Measurements from ENCODE around the gene SBK3.
"Not testable (repeated sequence)": the region's sequence is repeated elsewhere in the genome, so short reads cannot be mapped to it uniquely, and the experiment has no call there.

SBK3 gene

GRCh38 chr19:55539090-55539984 is 6.0 kb downstream of the SBK3 start:
- Mint-ChIP-seq H3K27me3 (ENCODE audit: low read depth) (no peaks in the 10 kb centered on the region), H3K4me3 (no peak overlapping the region), H3K36me3 (ENCODE audit: low read depth) (no peaks in the 10 kb centered on the region), H3K4me1 (ENCODE audit: low read depth) (no peaks in the 10 kb centered on the region), H3K27ac (no peak overlapping the region), H3K9me3 (no peaks in the 10 kb centered on the region)

- no peaks in the 10 kb centered on the region for H3K4me1 Mint-ChIP-seq (ENCODE audit: low read depth)
- no peaks in the 10 kb centered on the region for H3K27me3 Mint-ChIP-seq (ENCODE audit: low read depth)
- no peak overlapping the region for H3K4me3 Mint-ChIP-seq
- H3K36me3 Mint-ChIP-seq (ENCODE audit: low read depth) = no peaks in the 10 kb centered on the region
- no peak overlapping the region for H3K27ac Mint-ChIP-seq
- H3K9me3 Mint-ChIP-seq = no peaks in the 10 kb centered on the region
Observed at GRCh38 chr19:55538132-55538531, 7.2 kb downstream of the SBK3 start.

DNA sequence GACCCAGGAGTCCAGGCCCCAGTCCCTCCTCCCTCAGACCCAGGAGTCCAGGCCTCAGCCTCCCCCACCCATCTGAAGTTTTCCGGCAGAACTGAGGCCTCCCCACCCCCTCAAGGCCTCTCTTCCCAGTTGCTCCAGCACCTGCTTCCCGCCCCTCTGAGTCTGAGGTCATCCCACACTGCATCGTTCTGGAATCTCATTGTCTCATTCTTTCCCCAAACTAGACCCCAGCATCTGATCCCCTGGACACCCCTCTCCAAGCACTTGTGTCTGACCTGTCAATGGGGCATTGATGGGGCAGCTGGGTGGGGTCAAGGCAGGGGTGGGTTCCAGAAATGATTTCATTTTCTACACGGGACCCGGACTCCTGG is 7.6 kb downstream of the SBK3 start:
- Mint-ChIP-seq H3K27ac (no peak overlapping the region), H3K27me3 (ENCODE audit: low read depth) (no peaks in the 10 kb centered on the region), H3K4me3 (no peak overlapping the region), H3K36me3 (ENCODE audit: low read depth) (no peaks in the 10 kb centered on the region), H3K4me1 (ENCODE audit: low read depth) (no peaks in the 10 kb centered on the region), H3K9me3 (no peaks in the 10 kb centered on the region)

DNA sequence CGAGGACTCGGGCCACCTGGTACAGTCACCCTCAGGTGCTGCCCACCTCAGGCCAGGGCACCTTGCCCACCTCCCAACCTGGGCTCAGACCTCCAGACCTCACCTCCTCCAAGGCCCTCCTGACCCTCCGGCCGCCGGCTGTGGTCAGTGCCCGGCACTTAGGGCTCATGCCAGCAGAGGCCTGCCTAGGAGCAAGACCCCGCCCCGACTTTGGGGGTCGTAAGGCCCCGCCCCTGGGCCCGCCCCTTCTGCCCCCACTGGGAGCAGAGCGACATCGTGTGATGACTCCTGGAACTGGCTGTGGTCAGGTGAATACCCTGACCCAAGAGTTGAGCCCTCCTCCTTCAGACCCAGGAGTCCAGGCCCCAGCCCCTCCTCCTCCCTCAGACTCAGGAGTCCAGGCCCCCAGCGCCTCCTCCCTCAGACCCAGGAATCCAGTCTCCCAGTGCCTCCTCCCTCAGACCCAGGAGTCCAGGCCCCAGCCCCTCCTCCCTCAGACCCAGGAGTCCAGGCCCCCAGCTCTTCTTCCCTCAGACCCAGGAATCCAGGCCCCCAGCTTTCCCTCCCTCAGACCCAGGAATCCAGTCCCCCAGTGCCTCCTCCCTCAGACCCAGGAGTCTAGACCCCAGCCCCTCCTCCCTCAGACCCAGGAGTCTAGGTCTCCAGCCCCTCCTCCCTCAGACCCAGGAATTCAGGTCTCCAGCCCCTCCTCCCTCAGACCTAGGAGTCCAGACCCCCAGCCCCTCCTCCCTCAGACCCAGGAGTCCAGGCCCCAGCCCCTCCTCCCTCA is 8.2 kb downstream of the SBK3 start, which contains the start of gene SBK2:
Gene SBK2 (minus strand): TSS at position 183 of the 790 bp plus-strand sequence. CDS start 839 bp downstream, outside the sequence.
- no peaks in the 10 kb centered on the region for H3K36me3 Mint-ChIP-seq (ENCODE audit: low read depth)
- no peak within 1 kb of the TSS for H3K4me3 Mint-ChIP-seq
- no peaks in the 10 kb centered on the region for H3K27me3 Mint-ChIP-seq (ENCODE audit: low read depth)
- no peaks in the 10 kb centered on the region for H3K4me1 Mint-ChIP-seq (ENCODE audit: low read depth)
- no peaks in the 10 kb centered on the region for H3K9me3 Mint-ChIP-seq
- H3K27ac Mint-ChIP-seq = no peak within 1 kb of the TSS

- H3K27me3 Mint-ChIP-seq (ENCODE audit: low read depth) = no peaks in the 10 kb centered on the region
- H3K36me3 Mint-ChIP-seq (ENCODE audit: low read depth) = no peaks in the 10 kb centered on the region
- H3K9me3 Mint-ChIP-seq = no peaks in the 10 kb centered on the region
- no peak overlapping the region for H3K4me3 Mint-ChIP-seq
- no peak overlapping the region for H3K27ac Mint-ChIP-seq
- no peaks in the 10 kb centered on the region for H3K4me1 Mint-ChIP-seq (ENCODE audit: low read depth)
Observed at GRCh38 chr19:55536366-55536765, 9.0 kb downstream of the SBK3 start.

DNA sequence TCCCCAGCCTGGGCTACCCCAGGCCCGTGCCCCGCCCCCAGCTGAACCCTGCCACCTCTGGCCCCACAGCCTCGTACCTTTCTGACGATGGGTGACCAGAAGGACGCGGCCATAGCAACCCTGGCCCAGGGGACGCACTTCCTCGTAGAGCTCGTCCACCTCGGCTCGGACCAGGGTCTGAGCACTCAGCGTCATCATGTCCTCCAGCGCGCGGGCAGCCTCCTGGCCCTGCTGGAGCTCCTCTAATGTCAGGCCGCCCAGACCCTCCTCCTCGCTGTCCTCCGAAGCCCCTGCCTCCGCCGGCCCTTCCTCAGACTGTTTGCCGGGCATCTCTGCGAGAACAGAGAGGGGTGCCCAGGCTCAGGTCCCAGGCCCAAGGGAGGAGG is 9.4 kb downstream of the SBK3 start:
- H3K27ac Mint-ChIP-seq = no peak overlapping the region
- H3K9me3 Mint-ChIP-seq = no peaks in the 10 kb centered on the region
- no peaks in the 10 kb centered on the region for H3K27me3 Mint-ChIP-seq (ENCODE audit: low read depth)
- H3K4me1 Mint-ChIP-seq (ENCODE audit: low read depth) = no peaks in the 10 kb centered on the region
- H3K36me3 Mint-ChIP-seq (ENCODE audit: low read depth) = no peaks in the 10 kb centered on the region
- no peak overlapping the region for H3K4me3 Mint-ChIP-seq

DNA sequence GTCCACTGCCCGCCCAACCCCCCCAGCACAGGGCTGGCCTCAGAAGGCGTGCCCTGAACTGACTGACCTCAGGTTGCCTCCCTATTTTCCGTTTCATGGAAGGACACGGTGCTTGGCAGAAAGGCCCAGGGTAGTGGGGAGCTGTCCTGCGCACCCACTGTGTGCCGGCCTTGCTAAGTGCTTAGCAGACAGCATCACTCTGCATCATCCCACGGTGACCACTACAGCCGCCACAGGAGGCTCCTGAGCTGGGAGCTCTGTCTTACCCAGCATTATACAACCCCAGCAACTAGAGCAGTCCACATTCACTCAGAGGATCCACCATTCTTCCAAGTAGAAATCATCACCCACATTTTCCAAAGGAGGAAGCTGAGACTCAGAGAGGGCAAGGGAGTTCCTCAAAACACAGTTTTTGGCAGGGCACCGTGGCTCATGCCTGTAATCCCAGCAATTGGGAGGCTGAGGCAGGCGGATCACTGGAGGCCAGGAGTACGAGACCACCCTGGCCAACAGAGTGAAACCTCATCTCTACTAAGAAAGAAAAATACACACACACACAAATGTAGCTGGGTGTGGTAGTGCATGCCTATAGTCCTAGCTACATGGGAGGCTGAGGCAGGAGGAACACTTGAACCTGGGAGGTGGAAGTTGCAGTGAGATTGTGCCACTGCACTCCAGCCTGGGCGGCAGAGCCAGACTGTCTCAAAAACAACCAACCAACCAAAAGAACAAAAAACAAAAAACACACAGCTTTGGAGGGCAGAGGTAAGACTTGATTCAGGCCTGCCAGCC is 10.0 kb downstream of the SBK3 start:
- Mint-ChIP-seq H3K4me1 (ENCODE audit: low read depth) (no peaks in the 10 kb centered on the region), H3K27me3 (ENCODE audit: low read depth) (no peaks in the 10 kb centered on the region), H3K36me3 (ENCODE audit: low read depth) (no peaks in the 10 kb centered on the region), H3K27ac (no peak overlapping the region), H3K4me3 (no peak overlapping the region), H3K9me3 (no peaks in the 10 kb centered on the region)

DNA sequence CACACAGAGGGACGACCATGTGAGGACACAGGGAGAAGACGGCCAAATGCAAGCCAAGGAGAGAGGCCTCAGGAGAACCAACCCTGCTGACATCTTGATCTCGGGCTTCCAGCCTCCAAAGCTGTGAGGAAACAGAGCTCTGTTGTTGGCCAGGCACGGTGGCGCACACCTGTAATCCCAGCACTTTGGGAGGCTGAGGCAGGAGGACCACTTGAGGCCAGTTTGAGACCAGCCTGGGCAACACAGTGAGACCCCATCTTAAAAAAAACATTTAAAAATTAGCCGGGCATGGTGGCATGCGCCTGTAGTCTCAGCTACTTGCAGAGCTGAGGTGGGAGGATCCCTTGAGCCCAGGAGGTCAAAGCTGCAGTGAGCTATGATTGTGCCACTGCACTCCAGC is 11.1 kb downstream of the SBK3 start:
- H3K4me3 Mint-ChIP-seq; H3K27ac Mint-ChIP-seq; H3K4me1 Mint-ChIP-seq (ENCODE audit: low read depth); H3K9me3 Mint-ChIP-seq; H3K36me3 Mint-ChIP-seq (ENCODE audit: low read depth); H3K27me3 Mint-ChIP-seq (ENCODE audit: low read depth): not testable (repeated sequence)

DNA sequence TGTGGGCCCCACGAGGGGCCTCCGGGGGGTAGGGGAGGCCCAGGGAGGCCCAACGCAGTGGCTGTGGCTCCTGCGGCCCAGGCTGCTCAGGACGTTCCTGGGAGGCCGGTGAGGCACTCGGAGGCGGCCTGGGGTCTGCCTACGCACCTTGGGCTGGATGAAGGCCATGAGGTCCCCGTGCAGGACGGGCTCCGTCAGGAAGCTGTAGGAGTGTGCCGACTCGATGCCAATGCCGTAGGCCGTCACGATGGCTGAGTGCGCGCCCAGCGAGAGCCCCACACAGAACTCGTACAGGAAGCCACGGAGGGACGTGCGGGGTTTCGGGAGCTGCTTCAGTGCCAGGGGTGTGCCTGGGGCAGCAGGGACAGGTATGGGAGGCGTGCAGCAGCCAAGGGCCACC is 14.3 kb downstream of the SBK3 start:
- H3K36me3 Mint-ChIP-seq (ENCODE audit: low read depth) = no peaks in the 10 kb centered on the region
- H3K9me3 Mint-ChIP-seq = no peaks in the 10 kb centered on the region
- no peak overlapping the region for H3K27ac Mint-ChIP-seq
- H3K4me3 Mint-ChIP-seq = no peak overlapping the region
- H3K4me1 Mint-ChIP-seq (ENCODE audit: low read depth) = no peaks in the 10 kb centered on the region
- H3K27me3 Mint-ChIP-seq (ENCODE audit: low read depth) = no peaks in the 10 kb centered on the region

DNA sequence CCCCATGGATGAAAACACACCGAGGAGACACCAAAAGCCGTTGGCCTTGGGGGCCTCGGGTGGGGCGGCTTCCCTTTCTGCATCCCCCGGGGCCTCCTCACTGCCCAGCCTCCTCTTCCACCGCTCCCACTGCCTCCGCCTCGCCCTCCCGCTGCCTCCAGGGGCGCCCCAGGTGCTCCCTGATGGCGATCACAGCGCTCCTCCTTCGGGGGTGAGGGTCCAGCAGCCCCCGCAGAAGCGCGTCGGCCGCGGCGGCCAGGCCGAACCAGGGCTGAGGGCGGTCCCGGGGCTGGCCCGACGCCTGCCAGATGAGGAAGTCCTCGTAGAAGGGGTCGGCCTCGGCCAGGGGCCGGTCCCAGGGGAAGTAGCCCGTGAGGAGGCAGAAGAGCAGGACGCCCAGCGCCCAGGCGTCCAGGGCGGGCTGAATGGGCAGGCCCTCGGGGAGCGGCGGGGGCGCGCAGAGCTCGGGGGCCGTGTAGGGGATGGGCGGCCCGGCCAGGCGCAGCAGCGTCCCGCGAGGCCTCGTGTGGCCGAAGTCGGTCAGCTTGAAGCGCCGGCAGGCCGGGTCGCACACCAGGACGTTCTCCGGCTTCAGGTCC is 15.6 kb downstream of the SBK3 start:
- no peaks in the 10 kb centered on the region for H3K27me3 Mint-ChIP-seq (ENCODE audit: low read depth)
- no peak overlapping the region for H3K27ac Mint-ChIP-seq
- no peak overlapping the region for H3K4me3 Mint-ChIP-seq
- no peaks in the 10 kb centered on the region for H3K9me3 Mint-ChIP-seq
- no peaks in the 10 kb centered on the region for H3K36me3 Mint-ChIP-seq (ENCODE audit: low read depth)
- H3K4me1 Mint-ChIP-seq (ENCODE audit: low read depth) = no peaks in the 10 kb centered on the region

DNA sequence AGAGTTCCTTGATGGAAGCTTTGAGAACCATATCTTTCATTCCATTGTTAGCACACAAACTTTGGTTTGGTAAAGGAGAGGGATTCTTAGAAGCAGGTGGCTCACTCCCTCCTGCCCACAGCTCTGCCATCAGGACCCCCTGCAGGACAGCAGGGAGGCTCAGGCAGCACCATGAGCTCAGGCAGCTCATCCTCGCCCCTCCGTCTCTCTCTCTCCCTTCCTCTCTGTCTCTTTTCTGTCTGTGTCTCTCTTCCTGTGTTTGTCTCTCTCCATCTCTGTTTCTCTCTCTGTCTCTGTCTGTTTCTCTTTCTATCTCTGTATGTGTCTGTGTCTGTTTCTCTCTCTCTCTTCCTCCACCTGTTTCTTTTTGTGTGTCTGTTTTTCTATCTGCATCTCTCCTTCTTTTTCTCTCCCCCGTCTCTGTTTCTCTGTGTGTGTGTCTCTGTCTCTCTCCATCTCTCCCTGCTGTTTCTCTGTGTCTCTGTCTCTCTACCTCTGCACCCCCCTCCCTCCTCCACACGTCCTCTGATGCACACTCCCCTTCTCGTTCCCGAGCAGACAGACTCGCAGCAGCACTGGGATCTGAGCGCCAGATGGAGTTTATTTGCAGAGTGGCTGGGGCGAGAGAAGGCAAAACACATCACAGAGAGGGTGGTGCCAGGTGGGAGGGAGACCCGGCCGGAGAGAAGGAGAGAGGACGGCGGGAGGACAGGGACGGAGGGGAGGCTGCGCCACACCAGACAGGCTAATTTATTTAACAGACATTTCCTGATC is 17.1 kb downstream of the SBK3 start:
- no peaks in the 10 kb centered on the region for H3K36me3 Mint-ChIP-seq (ENCODE audit: low read depth)
- H3K4me3 Mint-ChIP-seq = no peak overlapping the region
- H3K27me3 Mint-ChIP-seq (ENCODE audit: low read depth) = no peaks in the 10 kb centered on the region
- no peaks in the 10 kb centered on the region for H3K9me3 Mint-ChIP-seq
- H3K27ac Mint-ChIP-seq = no peak overlapping the region
- H3K4me1 Mint-ChIP-seq (ENCODE audit: low read depth) = no peaks in the 10 kb centered on the region

DNA sequence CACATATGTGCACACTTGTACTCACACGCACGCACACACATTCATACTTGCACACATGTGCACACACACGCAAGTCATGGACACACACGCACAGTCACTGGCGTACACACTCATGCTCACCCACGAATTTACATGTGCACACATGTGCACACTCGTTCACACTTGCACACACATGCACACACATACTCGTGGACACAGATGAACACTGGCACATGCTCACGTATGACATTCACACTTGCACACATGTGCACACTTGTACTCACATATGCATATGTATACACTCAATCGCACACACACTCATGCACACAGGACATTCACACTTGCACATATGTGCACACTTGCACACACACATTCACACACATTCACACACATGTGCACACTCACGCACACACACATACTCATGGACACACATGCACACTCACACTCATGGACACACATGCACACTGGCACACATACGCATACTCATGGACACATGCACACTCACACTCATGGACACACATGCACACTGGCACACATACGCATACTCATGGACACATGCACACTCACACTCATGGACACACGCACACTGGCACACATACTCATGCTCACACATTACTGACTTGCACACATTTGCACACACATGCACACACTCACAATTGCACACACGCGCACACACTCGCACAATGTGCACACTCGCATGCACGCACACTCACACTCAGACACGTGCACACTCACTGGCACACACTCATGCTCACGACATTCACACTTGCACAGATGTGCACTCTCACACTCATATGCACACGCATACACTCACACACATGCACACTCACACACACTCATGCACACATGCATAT is 17.9 kb downstream of the SBK3 start:
- Mint-ChIP-seq H3K4me1 (ENCODE audit: low read depth) (no peaks in the 10 kb centered on the region), H3K27ac (no peak overlapping the region), H3K27me3 (ENCODE audit: low read depth) (no peaks in the 10 kb centered on the region), H3K36me3 (ENCODE audit: low read depth) (no peaks in the 10 kb centered on the region), H3K9me3 (no peaks in the 10 kb centered on the region), H3K4me3 (no peak overlapping the region)

Measured in T-helper 1 cell treated with Interleukin-12 subunit alpha and Interleukin-12 subunit beta and Interleukin-4 antibody, amounts not matched to agents 30 μg/mL and 1 μg/mL, for 36 hours (primary cell).